ENCODE measurements around the gene CRISPLD2. TPM values are rescaled to one million over a fixed set of nuclear protein-coding genes. Genes with fewer than 3 reads are reported as not detected.
"Not testable (repeated sequence)": the region's sequence is repeated elsewhere in the genome, so short reads cannot be mapped to it uniquely, and the experiment has no call there.

The CRISPLD2 gene
- total RNA-seq, 1 donor from 2014 or later = 17.8 TPM

GRCh38 chr16:84867696-84868095, 47.9 kb downstream of the CRISPLD2 start:
- Mint-ChIP-seq H3K4me1 (ENCODE audit: unreplicated experiment) (peaks cover 6% of the 10 kb centered on the region), H3K27me3 (no peaks in the 10 kb centered on the region), H3K9me3 (no peaks in the 10 kb centered on the region), H3K27ac (no peak overlapping the region), H3K4me3 (no peak overlapping the region), H3K36me3 (peaks cover 6% of the 10 kb centered on the region)
- no peak for TF ChIP-seq CTCF (conservative IDR thresholded peaks at IDR 0.05)
- no peak for DNase-seq (ENCODE audit: extremely low spot score, unreplicated experiment)

- Mint-ChIP-seq H3K4me3 (no peak overlapping the region), H3K36me3 (peaks cover 7% of the 10 kb centered on the region), H3K27me3 (no peaks in the 10 kb centered on the region), H3K4me1 (ENCODE audit: unreplicated experiment) (peaks cover 6% of the 10 kb centered on the region), H3K9me3 (no peaks in the 10 kb centered on the region), H3K27ac (no peak overlapping the region)
- TF ChIP-seq CTCF (conservative IDR thresholded peaks at IDR 0.05) = no peak
- no peak for DNase-seq (ENCODE audit: extremely low spot score, unreplicated experiment)
These were observed 48.5 kb downstream of the CRISPLD2 start for GRCh38 chr16:84868328-84868727.

- Mint-ChIP-seq H3K4me3 (no peak overlapping the region), H3K9me3 (no peaks in the 10 kb centered on the region), H3K27ac (no peak overlapping the region), H3K27me3 (no peaks in the 10 kb centered on the region), H3K4me1 (ENCODE audit: unreplicated experiment) (peaks cover 6% of the 10 kb centered on the region), H3K36me3 (peaks cover 7% of the 10 kb centered on the region)
- no peak for DNase-seq (ENCODE audit: extremely low spot score, unreplicated experiment)
- no peak for TF ChIP-seq CTCF (conservative IDR thresholded peaks at IDR 0.05)
These were observed 49.2 kb downstream of the CRISPLD2 start for GRCh38 chr16:84868829-84869472.

- no peaks in the 10 kb centered on the region for H3K27me3 Mint-ChIP-seq
These were observed 49.7 kb downstream of the CRISPLD2 start for GRCh38 chr16:84869473-84869845.

GRCh38 chr16:84872971-84873370, 53.2 kb downstream of the CRISPLD2 start:
- not testable (repeated sequence) for H3K9me3 Mint-ChIP-seq; DNase-seq (ENCODE audit: extremely low spot score, unreplicated experiment); H3K4me1 Mint-ChIP-seq (ENCODE audit: unreplicated experiment); H3K4me3 Mint-ChIP-seq; H3K27ac Mint-ChIP-seq; H3K27me3 Mint-ChIP-seq
- peaks cover 15% of the 10 kb centered on the region for H3K36me3 Mint-ChIP-seq

More at GRCh38 chr16:84869473-84869845, 49.7 kb downstream of the CRISPLD2 start:
- H3K4me1 Mint-ChIP-seq (ENCODE audit: unreplicated experiment) = peaks cover 6% of the 10 kb centered on the region
- TF ChIP-seq CTCF (conservative IDR thresholded peaks at IDR 0.05) = no peak
- no peak overlapping the region for H3K4me3 Mint-ChIP-seq
- DNase-seq (ENCODE audit: extremely low spot score, unreplicated experiment) = no peak
- peaks cover 11% of the 10 kb centered on the region for H3K36me3 Mint-ChIP-seq
- no peak overlapping the region for H3K27ac Mint-ChIP-seq
- no peaks in the 10 kb centered on the region for H3K9me3 Mint-ChIP-seq

- peaks cover 15% of the 10 kb centered on the region for H3K36me3 Mint-ChIP-seq
- no peaks in the 10 kb centered on the region for H3K4me1 Mint-ChIP-seq (ENCODE audit: unreplicated experiment)
- TF ChIP-seq CTCF (conservative IDR thresholded peaks at IDR 0.05) = no peak
- H3K4me3 Mint-ChIP-seq = no peak overlapping the region
- DNase-seq (ENCODE audit: extremely low spot score, unreplicated experiment) = no peak
- no peaks in the 10 kb centered on the region for H3K9me3 Mint-ChIP-seq
- H3K27ac Mint-ChIP-seq = peak overlapping the region; percentile 37
- H3K27me3 Mint-ChIP-seq = no peaks in the 10 kb centered on the region
These were observed 54.2 kb downstream of the CRISPLD2 start for GRCh38 chr16:84874004-84874435.
